Fibroblast of the aortic adventitia (primary cell): Measurements from ENCODE around the gene UPK2. TPM values are rescaled to one million over a fixed set of nuclear protein-coding genes. Genes with fewer than 3 reads are reported as not detected.
"Not testable (repeated sequence)": the region's sequence is repeated elsewhere in the genome, so short reads cannot be mapped to it uniquely, and the experiment has no call there.

Experiments used
- DNase-seq: peaks from one replicate; pipeline ENCODE4 v3.0.0-alpha.2; 2010; ENCODE audit warnings: low read depth
- H3K4me3 ChIP-seq: 2 replicates; pipeline ENCODE4 v1.5.1; 2011; ENCODE audit warnings: low read depth, mild to moderate bottlenecking, control low read depth, low read length, moderate library complexity
- total RNA-seq: library from RNA; depleted of rRNA; stranded (reverse); fragments of >200 nt; gene quantifications from 2 replicates; pipeline ENCODE4 v1.2.3, GENCODE V29; 2012; ENCODE audit warnings: low replicate concordance
- TF ChIP-seq, protein P1 (sequence below): IDR thresholded peaks from 2 replicates; pipeline ENCODE4 v1.5.1; 2011; ENCODE audit warnings: mild to moderate bottlenecking, low read length, control low read depth, inconsistent platforms; ENCODE audit not compliant: insufficient read depth

The UPK2 gene
- total RNA-seq, 1 donor: not detected

GRCh38 chr11:118973985-118974384, 17.9 kb downstream of the UPK2 start:
- TF ChIP-seq, protein P1, sequence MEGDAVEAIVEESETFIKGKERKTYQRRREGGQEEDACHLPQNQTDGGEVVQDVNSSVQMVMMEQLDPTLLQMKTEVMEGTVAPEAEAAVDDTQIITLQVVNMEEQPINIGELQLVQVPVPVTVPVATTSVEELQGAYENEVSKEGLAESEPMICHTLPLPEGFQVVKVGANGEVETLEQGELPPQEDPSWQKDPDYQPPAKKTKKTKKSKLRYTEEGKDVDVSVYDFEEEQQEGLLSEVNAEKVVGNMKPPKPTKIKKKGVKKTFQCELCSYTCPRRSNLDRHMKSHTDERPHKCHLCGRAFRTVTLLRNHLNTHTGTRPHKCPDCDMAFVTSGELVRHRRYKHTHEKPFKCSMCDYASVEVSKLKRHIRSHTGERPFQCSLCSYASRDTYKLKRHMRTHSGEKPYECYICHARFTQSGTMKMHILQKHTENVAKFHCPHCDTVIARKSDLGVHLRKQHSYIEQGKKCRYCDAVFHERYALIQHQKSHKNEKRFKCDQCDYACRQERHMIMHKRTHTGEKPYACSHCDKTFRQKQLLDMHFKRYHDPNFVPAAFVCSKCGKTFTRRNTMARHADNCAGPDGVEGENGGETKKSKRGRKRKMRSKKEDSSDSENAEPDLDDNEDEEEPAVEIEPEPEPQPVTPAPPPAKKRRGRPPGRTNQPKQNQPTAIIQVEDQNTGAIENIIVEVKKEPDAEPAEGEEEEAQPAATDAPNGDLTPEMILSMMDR: no peak
- DNase-seq: no peak
- H3K4me3 ChIP-seq: no peak overlapping the region

- H3K4me3 ChIP-seq: no peak overlapping the region
- DNase-seq: peak; percentile 5
- TF ChIP-seq, protein P1: no peak
Measured at GRCh38 chr11:118975771-118976709, 19.9 kb downstream of the UPK2 start.

DNA sequence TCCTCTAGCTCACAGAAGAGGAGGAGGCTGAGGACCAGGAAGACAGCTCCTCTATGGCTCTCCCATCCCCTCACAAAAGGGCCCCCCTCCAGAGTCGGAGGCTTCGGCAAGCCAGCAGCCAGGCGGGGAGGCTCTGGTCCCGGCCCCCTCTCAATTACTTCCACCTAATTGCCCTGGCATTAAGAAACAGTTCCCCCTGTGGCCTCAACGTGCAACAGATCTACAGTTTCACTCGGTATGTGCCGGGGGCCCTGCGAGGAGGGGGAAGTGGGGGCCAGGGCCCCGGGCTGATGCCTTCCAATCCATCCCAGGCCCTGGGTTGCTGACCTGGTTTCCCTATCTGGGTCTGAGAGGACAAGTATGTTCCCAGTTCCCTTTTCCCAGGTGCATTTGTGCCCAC, 23.3 kb downstream of the UPK2 start:
- TF ChIP-seq, protein P1: no peak
- no peak overlapping the region for H3K4me3 ChIP-seq
- no peak for DNase-seq

DNA sequence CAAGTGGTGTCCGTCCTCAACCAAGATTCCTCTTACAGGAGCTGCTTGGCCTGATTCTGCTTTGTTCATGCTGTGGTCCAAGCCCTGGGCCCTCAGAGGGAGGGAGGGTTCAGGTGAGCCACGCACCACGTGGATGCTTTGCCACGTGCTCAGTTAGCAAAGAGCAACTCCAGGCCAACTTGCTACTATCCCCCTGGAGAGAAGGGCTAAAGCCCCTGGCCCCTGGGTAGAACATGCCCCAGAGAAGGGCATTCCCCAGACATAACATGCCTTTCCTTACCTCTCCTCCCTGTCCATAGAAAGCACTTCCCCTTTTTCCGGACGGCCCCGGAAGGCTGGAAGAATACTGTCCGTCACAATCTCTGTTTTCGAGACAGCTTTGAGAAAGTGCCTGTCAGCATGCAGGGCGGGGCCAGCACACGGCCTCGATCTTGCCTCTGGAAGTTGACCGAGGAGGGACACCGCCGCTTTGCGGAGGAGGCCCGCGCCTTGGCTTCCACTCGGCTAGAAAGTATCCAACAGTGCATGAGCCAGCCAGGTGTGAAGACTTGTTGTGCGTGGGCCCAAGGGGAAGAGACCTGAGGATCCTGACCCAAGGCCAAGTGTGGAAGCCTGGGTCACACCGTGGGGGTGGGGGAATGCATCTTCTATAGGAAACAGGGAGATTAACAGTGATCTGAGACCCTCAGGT, 24.2 kb downstream of the UPK2 start:
- DNase-seq: no peak
- TF ChIP-seq, protein P1: no peak
- no peak overlapping the region for H3K4me3 ChIP-seq

DNA sequence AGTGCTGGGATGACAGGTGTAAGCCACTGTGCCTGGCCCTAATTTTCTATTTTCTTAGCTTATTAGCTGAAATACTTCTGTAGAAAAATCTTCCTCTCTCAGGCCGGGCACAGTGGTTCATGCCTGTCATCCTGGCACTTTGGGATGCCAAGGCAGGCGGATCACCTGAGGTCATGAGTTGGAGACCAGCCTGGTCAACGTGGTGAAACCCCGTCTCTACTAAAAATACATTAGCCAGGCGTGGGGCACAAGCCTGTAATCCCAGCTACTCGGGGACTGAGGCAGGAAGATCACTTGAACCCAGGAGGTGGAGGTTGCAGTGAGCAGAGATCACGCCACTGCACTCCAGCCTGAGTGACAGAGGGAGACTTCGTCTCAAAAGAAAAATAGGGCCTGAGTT, 28.2 kb downstream of the UPK2 start:
- H3K4me3 ChIP-seq, DNase-seq: not testable (repeated sequence)

DNA sequence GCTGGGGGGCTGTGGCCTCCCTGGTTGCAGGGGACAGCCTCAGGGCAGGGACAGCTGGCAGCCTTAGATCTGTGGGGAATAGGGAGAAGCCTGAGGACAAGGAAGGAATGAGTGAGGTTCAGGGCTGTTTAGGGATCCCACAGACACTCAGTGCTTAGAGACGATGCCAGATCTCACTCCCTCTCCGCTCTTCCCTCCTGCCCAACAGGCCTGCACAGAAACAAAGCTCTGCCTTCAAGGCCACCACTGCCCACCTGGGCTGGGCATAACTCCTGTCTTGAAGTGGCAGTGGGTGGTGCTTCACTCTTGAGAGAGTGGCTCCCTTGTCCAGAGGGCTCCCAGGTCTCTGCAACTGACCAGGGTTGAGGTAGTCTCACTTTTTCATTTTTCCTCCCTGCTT, 28.7 kb downstream of the UPK2 start:
- no peak overlapping the region for H3K4me3 ChIP-seq
- no peak for DNase-seq
- TF ChIP-seq, protein P1: no peak

DNA sequence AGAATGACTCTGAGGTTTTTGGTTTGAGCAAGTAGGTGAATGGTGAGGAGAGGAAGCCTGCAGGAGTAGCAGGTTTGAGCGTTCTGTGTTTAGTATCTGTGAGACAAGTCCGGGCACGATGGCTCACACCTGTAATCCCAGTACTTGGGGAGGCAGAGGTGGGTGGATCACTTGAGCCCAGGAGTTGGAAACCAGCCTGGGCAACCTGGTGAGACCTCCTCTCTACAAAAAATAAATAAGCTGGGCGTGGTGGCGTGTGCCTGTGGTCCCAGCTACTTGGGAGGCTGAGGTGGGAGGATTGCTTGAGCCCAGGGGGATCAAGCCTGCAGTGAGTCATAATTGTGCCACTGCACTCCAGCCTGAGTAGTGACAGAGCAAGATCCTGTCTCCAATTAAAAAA, 32.2 kb downstream of the UPK2 start:
- no peak overlapping the region for H3K4me3 ChIP-seq
- TF ChIP-seq, protein P1: no peak
- no peak for DNase-seq

DNA sequence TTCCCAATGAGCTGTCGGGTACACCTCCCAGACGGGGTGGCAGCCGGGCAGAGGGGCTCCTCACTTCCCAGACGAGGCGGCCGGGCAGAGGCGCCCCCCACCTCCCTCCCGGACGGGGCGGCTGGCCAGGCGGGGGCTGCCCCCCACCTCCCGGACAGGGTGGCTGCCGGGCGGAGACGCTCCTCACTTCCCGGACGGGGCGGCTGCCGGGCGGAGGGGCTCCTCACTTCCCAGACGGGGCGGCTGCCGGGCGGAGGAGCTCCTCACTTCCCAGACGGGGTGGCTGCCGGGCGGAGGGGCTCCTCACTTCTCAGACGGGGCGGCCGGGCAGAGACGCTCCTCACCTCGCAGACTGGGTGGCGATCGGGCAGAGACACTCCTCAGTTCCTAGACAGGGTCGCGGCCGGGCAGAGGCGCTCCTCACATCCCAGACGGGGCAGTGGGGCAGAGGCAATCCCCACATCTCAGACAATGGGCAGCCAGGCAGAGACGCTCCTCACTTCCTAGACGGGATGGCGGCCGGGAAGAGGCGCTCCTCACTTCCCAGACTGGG, 35.5 kb downstream of the UPK2 start:
- DNase-seq, H3K4me3 ChIP-seq: not testable (repeated sequence)
